ENCODE measurements around the gene TTC22. TPM values are rescaled to one million over a fixed set of nuclear protein-coding genes. Genes with fewer than 3 reads are reported as not detected.

The TTC22 gene
- total RNA-seq, 2 experiments from 2014 or later = 4.4 to 4.5 TPM

- DNase-seq = no peak
- Histone ChIP-seq H3K4me1 (ENCODE audit: insufficient read depth, low read length) (peaks cover 17% of the 10 kb centered on the region), H3K36me3 (ENCODE audit: insufficient read depth, low read length) (no peaks in the 10 kb centered on the region), H3K9me3 (ENCODE audit: control insufficient read depth in 1 of 2, insufficient read depth in 1 of 2, low read length in 2 of 2) (no peaks in the 10 kb centered on the region), H3K4me3 (ENCODE audit: low read length) (no peak overlapping the region), H3K27me3 (ENCODE audit: control insufficient read depth in 1 of 2, insufficient read depth in 2 of 2, low read length in 2 of 2) (no peaks in the 10 kb centered on the region), H3K27ac (ENCODE audit: low read depth in 1 of 2, low read length in 2 of 2) (no peak overlapping the region)
- no peak for ATAC-seq (ENCODE audit: poor library complexity)
- intact Hi-C loops (cut with DNase I, micrococcal nuclease) = loop anchor here in 1 of 2 experiments (2.0 to 10.0 kb wide), 3 partner anchors 313 to 1327 kb away; no protein-coding TSS in a partner anchor
- CTCF ChIA-PET = no interaction called here
- no peaks in the 10 kb centered on the region for H3K9me3 Mint-ChIP-seq
- H3K4me1 Mint-ChIP-seq (ENCODE audit: low read depth) = no peaks in the 10 kb centered on the region
- no peak overlapping the region for H3K27ac Mint-ChIP-seq
- POLR2A ChIA-PET = no interaction called here
- no peak for TF ChIP-seq CTCF (IDR thresholded peaks at IDR 0.05)
- H3K36me3 Mint-ChIP-seq (ENCODE audit: low read depth) = no peaks in the 10 kb centered on the region
- no peaks in the 10 kb centered on the region for H3K27me3 Mint-ChIP-seq
- no peak overlapping the region for H3K4me3 Mint-ChIP-seq
Measured at GRCh38 chr1:54811739-54812655, 10.9 kb upstream of the TTC22 start.

GRCh38 chr1:54811066-54811465, 9.9 kb upstream of the TTC22 start:
- no peak for DNase-seq

More at GRCh38 chr1:54811066-54811465, 9.9 kb upstream of the TTC22 start:
- H3K9me3 ChIP-seq (ENCODE audit: control insufficient read depth in 1 of 2, insufficient read depth in 1 of 2, low read length in 2 of 2) = no peaks in the 10 kb centered on the region
- H3K4me3 Mint-ChIP-seq = no peak overlapping the region
- H3K4me1 Mint-ChIP-seq (ENCODE audit: low read depth) = no peaks in the 10 kb centered on the region
- no peaks in the 10 kb centered on the region for H3K27me3 ChIP-seq (ENCODE audit: control insufficient read depth in 1 of 2, insufficient read depth in 2 of 2, low read length in 2 of 2)
- TF ChIP-seq CTCF (IDR thresholded peaks at IDR 0.05) = no peak
- no peaks in the 10 kb centered on the region for H3K36me3 Mint-ChIP-seq (ENCODE audit: low read depth)
- ChIA-PET POLR2A (no interaction called here), CTCF (no interaction called here)
- no peak overlapping the region for H3K27ac Mint-ChIP-seq
- no peaks in the 10 kb centered on the region for H3K27me3 Mint-ChIP-seq
- no peaks in the 10 kb centered on the region for H3K9me3 Mint-ChIP-seq
- intact Hi-C loops (cut with DNase I, micrococcal nuclease) = loop anchor here in 1 of 2 experiments (2.0 to 10.0 kb wide), 3 partner anchors 312 to 1326 kb away; no protein-coding TSS in a partner anchor
- no peak for ATAC-seq (ENCODE audit: poor library complexity)
- peaks cover 19% of the 10 kb centered on the region for H3K4me1 ChIP-seq (ENCODE audit: insufficient read depth, low read length)
- no peak overlapping the region for H3K4me3 ChIP-seq (ENCODE audit: low read length)
- H3K27ac ChIP-seq (ENCODE audit: low read depth in 1 of 2, low read length in 2 of 2) = no peak overlapping the region
- H3K36me3 ChIP-seq (ENCODE audit: insufficient read depth, low read length) = no peaks in the 10 kb centered on the region

Measured in CD4-positive, alpha-beta T cell (primary cell).